GM21360 (cell line): ENCODE results near the gene F13A1.

Experiments used
- ATAC-seq: cut with Tn5 transposase; IDR thresholded peaks from one replicate; pipeline ENCODE4 v1.9.1; 2021; ENCODE audit warnings: mild to moderate bottlenecking, moderate library complexity; ENCODE audit not compliant: unreplicated experiment

Gene F13A1

DNA sequence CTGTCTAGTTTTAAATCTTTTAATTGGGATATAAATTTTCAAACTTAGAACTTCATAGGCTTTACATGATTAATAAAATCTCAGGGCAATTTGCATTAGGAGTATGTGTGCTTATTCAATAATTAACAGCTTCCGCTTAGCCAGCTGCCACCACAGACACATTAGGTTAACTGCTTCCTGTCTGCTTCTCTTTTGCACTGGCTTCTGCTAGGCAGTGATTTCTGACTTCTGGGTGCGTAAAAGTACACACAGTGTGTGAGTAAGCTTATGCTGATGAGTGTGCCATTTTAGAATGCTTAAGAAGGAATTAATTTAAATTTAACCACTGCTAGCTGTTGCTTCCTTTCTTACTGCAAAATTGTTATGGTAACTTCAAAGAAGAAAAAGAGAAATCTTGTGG is 73.9 kb downstream of the F13A1 start:
- no peak for ATAC-seq

DNA sequence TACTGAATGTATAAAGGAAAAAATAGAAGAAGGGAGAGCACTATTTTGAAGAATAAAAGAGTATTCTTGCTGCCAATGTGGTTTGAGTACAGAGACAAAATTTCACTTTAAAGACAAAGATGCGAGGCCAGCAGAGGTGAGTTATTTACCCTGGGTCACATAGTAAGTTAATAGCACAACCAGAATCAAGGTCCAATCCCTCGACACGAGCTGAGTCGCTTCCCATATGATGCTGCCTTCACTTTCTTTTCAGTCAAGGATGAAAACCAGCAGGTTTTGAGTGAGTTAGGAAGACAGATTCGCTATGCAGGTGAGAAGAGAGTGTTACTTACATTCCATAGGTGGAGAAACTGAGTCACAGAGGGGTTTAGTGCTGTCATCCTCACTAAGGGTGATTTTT is 75.8 kb downstream of the F13A1 start:
- no peak for ATAC-seq

DNA sequence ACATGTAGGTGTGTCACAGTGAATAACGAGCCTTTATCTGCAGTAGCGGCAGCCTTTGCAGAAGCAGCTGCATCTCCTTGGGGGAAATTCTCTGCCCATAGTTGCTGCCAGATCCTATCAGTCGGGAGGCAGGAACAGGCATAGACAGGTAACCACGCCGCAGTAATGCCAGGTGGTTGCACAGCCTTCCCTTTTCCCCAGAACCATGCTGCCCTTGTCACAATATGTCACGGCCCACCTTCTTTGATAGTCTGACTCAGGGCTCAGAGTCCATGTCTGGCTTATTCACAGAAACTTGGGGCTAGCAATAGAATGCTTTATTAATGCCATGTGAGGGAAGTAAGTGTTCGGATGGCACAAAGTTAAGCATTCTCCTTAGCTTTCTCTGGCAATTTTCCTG is 76.6 kb downstream of the F13A1 start:
- ATAC-seq: no peak

GRCh38 chr6:6239598-6240581 is 80.6 kb downstream of the F13A1 start:
- ATAC-seq: no peak

GRCh38 chr6:6236730-6237469 is 83.6 kb downstream of the F13A1 start:
- no peak for ATAC-seq

DNA sequence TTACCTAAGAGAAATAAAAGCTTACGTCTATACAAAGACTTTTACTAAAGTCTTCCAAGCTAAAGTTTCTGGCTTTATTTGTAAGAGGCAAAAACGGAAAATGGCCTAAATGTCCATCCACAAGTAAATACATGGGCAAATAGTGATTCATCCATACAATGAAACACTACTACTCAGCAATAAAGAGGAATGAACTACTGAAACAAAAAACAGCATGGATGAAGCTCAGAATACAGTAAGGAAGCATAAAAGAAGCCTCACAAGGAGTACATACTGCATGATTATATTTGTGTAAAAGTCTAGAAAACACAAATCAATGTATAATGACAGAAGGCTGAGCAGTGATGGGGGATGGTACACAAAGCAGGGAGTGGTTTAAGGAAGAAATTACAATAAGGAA is 84.7 kb downstream of the F13A1 start:
- no peak for ATAC-seq

DNA sequence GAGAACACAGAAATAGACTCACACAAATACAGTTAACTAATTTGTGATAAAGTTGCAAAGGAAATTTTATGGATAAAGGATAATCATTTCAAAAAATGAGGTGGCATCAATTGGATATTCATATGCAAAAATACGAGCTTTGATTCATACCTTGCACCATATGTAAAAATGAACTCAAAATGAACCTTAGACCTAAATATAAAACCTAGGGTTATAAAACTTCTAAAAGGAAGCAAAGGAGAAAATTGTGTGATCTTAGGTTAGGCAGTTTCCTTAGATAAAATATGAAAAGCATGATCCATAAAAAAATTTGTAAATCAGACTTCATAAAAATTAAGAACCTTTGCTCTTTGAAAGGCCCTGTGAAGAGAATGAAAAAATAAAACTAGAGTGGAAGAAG is 85.5 kb downstream of the F13A1 start:
- no peak for ATAC-seq

DNA sequence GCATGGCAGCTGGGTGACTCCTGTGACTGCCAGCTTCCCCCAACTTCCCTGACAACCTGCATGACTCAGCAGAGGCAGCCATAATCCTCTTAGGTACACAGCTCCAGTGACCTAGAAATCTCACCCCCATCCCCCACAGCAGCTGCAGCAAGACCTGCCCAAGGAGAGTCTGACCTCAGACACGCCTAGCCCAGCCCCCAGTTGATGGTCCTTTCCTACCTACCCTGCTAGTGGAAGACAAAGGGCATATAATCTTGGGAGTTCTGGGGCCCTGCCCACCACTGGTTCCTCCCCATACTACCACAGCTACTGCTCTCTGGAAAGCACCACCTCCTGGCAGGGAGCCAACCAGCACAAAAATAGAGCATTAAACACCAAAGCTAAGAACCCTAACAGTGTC is 90.2 kb downstream of the F13A1 start:
- no peak for ATAC-seq

GRCh38 chr6:6227896-6228295 is 92.6 kb downstream of the F13A1 start:
- no peak for ATAC-seq

GRCh38 chr6:6225885-6226529 is 94.5 kb downstream of the F13A1 start:
- no peak for ATAC-seq

DNA sequence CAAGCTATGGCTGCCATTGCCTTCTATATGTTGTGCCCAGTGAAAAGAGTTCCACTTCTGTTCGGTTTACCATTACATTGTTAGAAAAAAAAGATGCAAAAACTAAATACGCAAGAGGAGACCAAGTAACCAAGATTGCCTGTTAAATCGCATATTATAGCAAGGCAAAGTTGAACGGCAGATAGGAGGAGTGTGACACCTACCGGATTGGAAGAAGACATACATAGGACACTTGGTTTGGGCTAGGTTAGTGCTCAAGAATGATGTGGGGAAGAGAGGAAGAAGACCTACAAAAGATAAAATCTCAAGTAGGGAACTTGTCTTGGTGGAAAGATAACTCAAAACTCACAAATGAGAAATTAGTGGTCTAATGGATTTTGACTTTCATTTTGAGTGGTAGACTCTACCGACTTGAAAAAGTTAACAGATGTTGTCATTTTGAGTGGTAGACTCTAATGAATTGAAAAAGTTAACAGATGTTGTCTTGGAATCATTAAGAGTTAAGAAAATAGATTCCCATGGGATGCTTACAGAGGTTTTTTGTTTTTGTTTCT is 95.5 kb downstream of the F13A1 start:
- no peak for ATAC-seq

DNA sequence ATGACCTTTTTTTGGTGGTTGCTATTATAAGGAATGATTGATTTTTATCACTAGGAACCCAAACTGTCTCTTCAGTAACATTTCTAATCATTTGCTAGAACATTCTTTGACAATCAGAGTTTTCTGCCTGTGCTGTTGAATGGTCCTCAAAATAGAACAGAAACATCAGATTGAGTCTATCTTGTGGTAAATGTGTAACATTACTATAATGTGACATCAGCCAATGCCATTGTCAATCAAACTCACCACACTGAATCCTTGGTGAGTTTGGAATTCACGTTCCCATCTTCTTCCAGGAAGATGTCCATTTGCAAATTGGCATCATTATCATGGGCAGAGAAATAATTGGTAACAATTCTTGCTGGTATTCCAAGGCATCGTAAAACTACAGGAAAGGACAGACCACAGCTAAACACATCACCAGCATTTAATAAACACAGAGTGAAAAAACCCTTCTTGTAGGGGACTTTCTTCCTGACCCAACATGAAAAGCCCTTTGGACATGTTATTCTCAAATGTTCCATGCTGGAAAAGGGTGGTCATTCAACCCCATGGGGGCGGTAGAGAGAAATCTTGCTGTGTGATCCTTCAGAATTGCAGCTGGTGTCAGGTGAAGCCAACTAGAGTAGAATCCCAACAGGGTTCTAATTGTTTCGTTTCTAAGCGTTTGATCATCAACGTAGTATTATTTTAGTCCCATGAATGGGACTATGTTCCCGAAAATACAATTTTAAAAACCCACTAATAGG is 98.5 kb downstream of the F13A1 start:
- ATAC-seq: no peak

DNA sequence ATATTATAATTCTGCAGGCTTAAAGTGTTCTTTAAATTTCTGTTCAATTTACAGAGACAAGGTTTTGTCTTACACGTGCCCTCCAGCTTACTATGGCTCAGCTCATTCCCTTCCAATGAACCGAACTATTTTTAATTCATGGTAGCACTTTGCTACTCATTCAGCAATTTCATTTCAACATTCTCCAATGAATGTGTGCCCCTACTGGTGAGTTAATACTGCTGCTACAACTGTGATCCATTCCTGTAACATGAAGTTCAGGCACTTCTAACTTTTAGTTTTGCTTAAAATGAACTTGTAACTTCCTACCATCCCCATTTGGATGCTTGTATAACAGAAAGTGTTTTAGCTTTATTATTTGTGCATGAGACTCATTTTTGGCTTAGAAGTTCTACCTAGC is 99.7 kb downstream of the F13A1 start:
- no peak for ATAC-seq

- no peak for ATAC-seq
Measured at GRCh38 chr6:6219716-6220115, 100.7 kb downstream of the F13A1 start.

- no peak for ATAC-seq
Measured at GRCh38 chr6:6218759-6219085, 101.7 kb downstream of the F13A1 start.

DNA sequence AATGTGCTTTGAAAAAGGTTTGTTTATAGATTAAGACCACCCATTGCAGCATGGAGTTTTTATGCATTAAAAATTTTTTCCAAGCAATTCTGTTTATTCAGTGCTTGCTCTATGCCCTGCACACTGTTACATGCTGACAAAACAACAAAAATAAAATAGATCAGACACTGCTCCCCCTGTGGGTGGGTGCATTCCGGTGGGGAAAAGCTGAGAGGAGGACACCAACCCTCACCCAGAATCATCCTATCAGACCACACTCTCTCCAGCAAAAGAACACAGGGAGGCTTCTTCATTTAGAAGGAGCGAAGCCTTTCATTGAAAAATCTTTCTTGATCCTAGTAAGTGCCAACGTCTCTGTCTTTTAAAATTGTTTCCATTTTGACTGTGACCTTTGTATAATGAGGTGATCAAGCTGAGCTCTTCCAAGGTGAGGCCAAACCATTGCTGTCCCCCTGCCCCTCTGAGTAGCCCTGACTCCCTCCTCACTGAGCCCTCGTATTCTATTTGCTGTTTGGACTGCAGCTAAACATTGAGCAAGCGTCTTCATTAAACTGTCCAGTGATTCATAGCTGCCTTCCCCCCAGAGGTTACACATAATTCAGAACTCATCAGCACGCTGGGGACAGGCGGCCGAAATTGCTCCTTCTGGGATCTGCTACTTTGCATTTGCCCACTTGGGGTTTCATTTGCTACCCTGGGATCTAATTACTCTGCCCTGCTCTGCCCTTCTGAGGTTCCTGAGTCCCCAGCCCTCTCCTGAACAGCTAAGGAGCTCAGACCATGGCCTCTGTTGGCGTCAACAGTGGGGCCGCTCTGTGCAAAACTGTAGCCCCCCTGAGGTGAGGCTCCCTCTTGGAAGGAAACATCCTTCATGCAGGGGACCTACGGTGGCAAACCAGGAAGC is 102.4 kb downstream of the F13A1 start:
- no peak for ATAC-seq

- ATAC-seq: no peak
Measured at GRCh38 chr6:6210994-6211393, 109.5 kb downstream of the F13A1 start.

DNA sequence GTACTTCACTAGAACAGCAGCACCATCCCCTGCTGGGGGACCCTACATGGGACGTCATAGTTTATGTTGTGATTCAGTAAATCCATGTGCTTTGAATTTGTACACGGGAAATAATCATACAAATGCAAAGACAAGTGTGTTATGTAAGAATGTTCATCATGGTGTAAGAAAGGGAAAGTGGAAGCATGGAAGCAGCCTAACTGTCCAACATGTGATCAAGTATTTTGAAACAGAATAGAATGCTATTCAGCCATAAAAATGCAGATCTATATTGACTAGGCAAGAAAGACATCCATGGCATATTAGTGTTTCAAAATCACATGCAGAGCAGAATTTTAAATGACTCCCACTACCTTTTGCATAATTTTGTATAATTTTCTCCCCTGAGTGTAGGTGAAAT is 117.6 kb downstream of the F13A1 start:
- ATAC-seq: no peak

DNA sequence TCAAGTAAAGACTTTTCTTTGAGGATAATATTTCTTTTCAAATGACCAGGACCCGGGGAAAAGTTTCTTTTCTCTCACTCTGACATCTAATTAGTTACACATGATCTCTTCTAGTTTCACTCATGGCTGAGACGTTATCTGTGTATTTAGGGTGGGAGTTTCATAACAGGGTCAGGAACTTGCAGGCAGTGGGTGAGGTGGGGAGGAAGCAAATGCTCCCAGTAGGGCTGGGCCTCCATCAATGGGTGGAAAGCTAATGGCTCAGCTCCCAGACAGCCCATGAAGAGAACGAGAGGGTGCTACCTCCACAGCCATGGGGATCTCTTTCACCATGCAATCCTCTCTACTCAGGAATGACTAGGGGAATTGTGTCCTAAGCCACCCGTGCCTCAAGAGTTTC is 119.3 kb downstream of the F13A1 start:
- no peak for ATAC-seq

- no peak for ATAC-seq
Measured at GRCh38 chr6:6199678-6200077, 120.8 kb downstream of the F13A1 start.
